BLaER1 treated with 17β-estradiol and CSF1 and Interleukin-3, amounts not matched to agents 10 nM and 100 nM (cell line): Measurements from ENCODE around the gene BRD4.

ENCODE experiments used
- H3K27ac ChIP-seq, 11 experiments: shearing (Covaris generic); formaldehyde crosslinking; 2 replicates each; pipeline ENCODE4 v1.8.1; 2022
- H3K27me3 ChIP-seq, 11 experiments: shearing (Covaris generic); formaldehyde crosslinking; 2 replicates each; pipeline ENCODE4 v1.8.1; 2022
- H3K36me3 ChIP-seq, 11 experiments: shearing (Covaris generic); formaldehyde crosslinking; 2 replicates each; pipeline ENCODE4 v1.8.1; 2022
- H3K4me1 ChIP-seq, 10 experiments: shearing (Covaris generic); formaldehyde crosslinking; 2 replicates each; pipeline ENCODE4 v1.8.1; 2022
- H3K4me2 ChIP-seq, 11 experiments: shearing (Covaris generic); formaldehyde crosslinking; 2 replicates each; pipeline ENCODE4 v1.8.1; 2022
- H3K4me3 ChIP-seq, 10 experiments: shearing (Covaris generic); formaldehyde crosslinking; 2 replicates each; pipeline ENCODE4 v1.8.1; 2022
- H3K9ac ChIP-seq, 11 experiments: shearing (Covaris generic); formaldehyde crosslinking; 2 replicates each; pipeline ENCODE4 v1.8.1; 2022
- H3K9me3 ChIP-seq, 11 experiments: shearing (Covaris generic); formaldehyde crosslinking; replicated peaks in 1 of 11; 2 replicates each; pipeline ENCODE4 v1.8.1; 2022
- H4K20me1 ChIP-seq, 11 experiments: shearing (Covaris generic); formaldehyde crosslinking; 2 replicates each; pipeline ENCODE4 v1.8.1; 2022
- Cebpa-rat ChIP-seq, 11 experiments: shearing (Covaris generic); IDR thresholded peaks; 2 replicates each; pipeline ENCODE4 v1.8.1; 2022

BRD4 gene

GRCh38 chr19:15196360-15197005, 135.9 kb downstream of the BRD4 start:
- peak overlapping the region in 7 of 11 experiments; percentile 5 to 74 (median 72); a peak in 9 of 22 replicates for H3K9ac ChIP-seq
- H3K27ac ChIP-seq = peak overlapping the region in 8 of 11 experiments; percentile 57 to 92 (median 72); a peak in 16 of 22 replicates
- H3K9me3 ChIP-seq = no peaks in the 10 kb centered on the region
- H3K4me2 ChIP-seq = peak overlapping the region; percentile 64 to 99 (median 87)
- H3K4me3 ChIP-seq = peak overlapping the region in 5 of 10 experiments; percentile 55 to 68 (median 57); a peak in 7 of 20 replicates
- H4K20me1 ChIP-seq = peaks cover 0 to 62% (median 36%) of the 10 kb centered on the region in 11 experiments; a peak in 17 of 22 replicates
- TF ChIP-seq Cebpa-rat (IDR thresholded peaks at IDR 0.05) = no peak
- no peaks in the 10 kb centered on the region for H3K27me3 ChIP-seq
- H3K36me3 ChIP-seq = peaks cover 18 to 35% (median 25%) of the 10 kb centered on the region in 11 experiments
- H3K4me1 ChIP-seq = peaks cover 39 to 61% (median 57%) of the 10 kb centered on the region in 10 experiments

GRCh38 chr19:15195371-15196334, 136.7 kb downstream of the BRD4 start:
- Histone ChIP-seq H4K20me1 (peaks cover 0 to 67% (median 36%) of the 10 kb centered on the region in 11 experiments; a peak in 17 of 22 replicates), H3K27ac (peak overlapping the region in 9 of 11 experiments; percentile 35 to 92 (median 66); a peak in 16 of 22 replicates), H3K4me3 (peak overlapping the region; percentile 39 to 68 (median 56); a peak in 19 of 20 replicates), H3K9ac (peak overlapping the region; percentile 51 to 74 (median 68); a peak in 18 of 22 replicates), H3K27me3 (no peaks in the 10 kb centered on the region), H3K36me3 (peaks cover 26 to 43% (median 33%) of the 10 kb centered on the region in 11 experiments), H3K9me3 (no peaks in the 10 kb centered on the region), H3K4me1 (peaks cover 34 to 56% (median 52%) of the 10 kb centered on the region in 10 experiments), H3K4me2 (peak overlapping the region; percentile 64 to 99 (median 87))
- TF ChIP-seq Cebpa-rat (IDR thresholded peaks at IDR 0.05) = no peak

- no peaks in the 10 kb centered on the region for H3K9me3 ChIP-seq
- peak overlapping the region; percentile 64 to 99 (median 81) for H3K4me2 ChIP-seq
- H3K4me3 ChIP-seq = peak overlapping the region in 7 of 10 experiments; percentile 25 to 68 (median 55); a peak in 9 of 20 replicates
- peaks cover 0 to 70% (median 36%) of the 10 kb centered on the region in 11 experiments; a peak in 18 of 22 replicates for H4K20me1 ChIP-seq
- peaks cover 34 to 56% (median 52%) of the 10 kb centered on the region in 10 experiments for H3K4me1 ChIP-seq
- no peak for TF ChIP-seq Cebpa-rat (IDR thresholded peaks at IDR 0.05)
- H3K36me3 ChIP-seq = peaks cover 32 to 50% (median 40%) of the 10 kb centered on the region in 11 experiments
- H3K9ac ChIP-seq = peak overlapping the region in 9 of 11 experiments; percentile 3 to 72 (median 47); a peak in 12 of 22 replicates
- peak overlapping the region in 9 of 11 experiments; percentile 9 to 52 (median 35); a peak in 9 of 22 replicates for H3K27ac ChIP-seq
- no peaks in the 10 kb centered on the region for H3K27me3 ChIP-seq
These were observed 137.4 kb downstream of the BRD4 start for GRCh38 chr19:15194938-15195337.

- no peak overlapping the region for H3K4me2 ChIP-seq
- H3K36me3 ChIP-seq = peaks cover 53 to 79% (median 66%) of the 10 kb centered on the region in 11 experiments
- no peak overlapping the region for H3K4me3 ChIP-seq
- no peak for TF ChIP-seq Cebpa-rat (IDR thresholded peaks at IDR 0.05)
- no peak overlapping the region for H3K9ac ChIP-seq
- no peaks in the 10 kb centered on the region for H3K27me3 ChIP-seq
- H3K27ac ChIP-seq = no peak overlapping the region; a peak in 2 of 22 replicates
- no peaks in the 10 kb centered on the region for H3K9me3 ChIP-seq
- peaks cover 0 to 64% (median 30%) of the 10 kb centered on the region in 11 experiments; a peak in 16 of 22 replicates for H4K20me1 ChIP-seq
- H3K4me1 ChIP-seq = peaks cover 24 to 30% (median 29%) of the 10 kb centered on the region in 10 experiments
These were observed 140.4 kb downstream of the BRD4 start for GRCh38 chr19:15191982-15192381.

GRCh38 chr19:15191514-15191913, 140.8 kb downstream of the BRD4 start:
- no peaks in the 10 kb centered on the region for H3K9me3 ChIP-seq
- H3K9ac ChIP-seq = no peak overlapping the region
- TF ChIP-seq Cebpa-rat (IDR thresholded peaks at IDR 0.05) = no peak
- peaks cover 58 to 79% (median 68%) of the 10 kb centered on the region in 11 experiments for H3K36me3 ChIP-seq
- H3K27me3 ChIP-seq = no peaks in the 10 kb centered on the region
- H4K20me1 ChIP-seq = peaks cover 0 to 64% (median 26%) of the 10 kb centered on the region in 11 experiments; a peak in 16 of 22 replicates
- H3K27ac ChIP-seq = no peak overlapping the region
- no peak overlapping the region for H3K4me3 ChIP-seq
- H3K4me1 ChIP-seq = peaks cover 19 to 26% (median 24%) of the 10 kb centered on the region in 10 experiments
- no peak overlapping the region for H3K4me2 ChIP-seq

GRCh38 chr19:15188851-15189250, 143.5 kb downstream of the BRD4 start:
- Histone ChIP-seq H3K36me3 (peaks cover 78 to 99% (median 95%) of the 10 kb centered on the region in 11 experiments), H4K20me1 (peaks cover 0 to 57% (median 13%) of the 10 kb centered on the region in 11 experiments; a peak in 15 of 22 replicates), H3K9ac (no peak overlapping the region), H3K4me1 (peaks cover 0 to 8% (median 1%) of the 10 kb centered on the region in 10 experiments; a peak in 8 of 20 replicates), H3K27me3 (no peaks in the 10 kb centered on the region), H3K9me3 (no peaks in the 10 kb centered on the region), H3K27ac (no peak overlapping the region), H3K4me2 (no peak overlapping the region), H3K4me3 (no peak overlapping the region)
- TF ChIP-seq Cebpa-rat (IDR thresholded peaks at IDR 0.05) = no peak

- Histone ChIP-seq H3K4me3 (no peak overlapping the region), H3K27ac (no peak overlapping the region), H3K9me3 (no peaks in the 10 kb centered on the region), H4K20me1 (peaks cover 0 to 42% (median 12%) of the 10 kb centered on the region in 11 experiments; a peak in 13 of 22 replicates), H3K36me3 (peaks cover 70 to 99% (median 94%) of the 10 kb centered on the region in 11 experiments), H3K27me3 (no peaks in the 10 kb centered on the region), H3K9ac (no peak overlapping the region), H3K4me2 (no peak overlapping the region), H3K4me1 (peaks cover 0 to 7% (median 0%) of the 10 kb centered on the region in 10 experiments; a peak in 2 of 20 replicates)
- TF ChIP-seq Cebpa-rat (IDR thresholded peaks at IDR 0.05) = no peak
These were observed 145.0 kb downstream of the BRD4 start for GRCh38 chr19:15187026-15188007.
